RWPE1 (cell line): ENCODE data around the gene ZBTB48.
"Not testable (repeated sequence)": the region's sequence is repeated elsewhere in the genome, so short reads cannot be mapped to it uniquely, and the experiment has no call there.

Experiments used
- CTCF ChIA-PET: fragments of 350-600 bp; sonication (Branson Sonifier 250); formaldehyde crosslinking; extraction: SDS; loops from one replicate; lab custom pipeline; 2021; lab: Yijun Ruan, JAX
- POLR2A ChIA-PET: fragments of 400-600 bp; formaldehyde crosslinking; extraction: SDS; loops from one replicate; lab custom pipeline; 2020; ENCODE audit warnings: antibody characterized with exemption; ENCODE audit not compliant: low non-redundant PET; lab: Yijun Ruan, JAX
- DNase-seq: peaks from one replicate; pipeline ENCODE4 v3.0.0; 2012; ENCODE audit warnings: low spot score
- H3K27ac ChIP-seq: fragments of 450-650 bp; 2 replicates; pipeline ENCODE4 v1.5.1; 2017
- CTCF ChIP-seq: fragments of 450-650 bp; conservative IDR thresholded peaks from 2 replicates; pipeline ENCODE4 v1.5.1; 2017; ENCODE audit warnings: low read depth, mild to moderate bottlenecking

Gene ZBTB48

DNA sequence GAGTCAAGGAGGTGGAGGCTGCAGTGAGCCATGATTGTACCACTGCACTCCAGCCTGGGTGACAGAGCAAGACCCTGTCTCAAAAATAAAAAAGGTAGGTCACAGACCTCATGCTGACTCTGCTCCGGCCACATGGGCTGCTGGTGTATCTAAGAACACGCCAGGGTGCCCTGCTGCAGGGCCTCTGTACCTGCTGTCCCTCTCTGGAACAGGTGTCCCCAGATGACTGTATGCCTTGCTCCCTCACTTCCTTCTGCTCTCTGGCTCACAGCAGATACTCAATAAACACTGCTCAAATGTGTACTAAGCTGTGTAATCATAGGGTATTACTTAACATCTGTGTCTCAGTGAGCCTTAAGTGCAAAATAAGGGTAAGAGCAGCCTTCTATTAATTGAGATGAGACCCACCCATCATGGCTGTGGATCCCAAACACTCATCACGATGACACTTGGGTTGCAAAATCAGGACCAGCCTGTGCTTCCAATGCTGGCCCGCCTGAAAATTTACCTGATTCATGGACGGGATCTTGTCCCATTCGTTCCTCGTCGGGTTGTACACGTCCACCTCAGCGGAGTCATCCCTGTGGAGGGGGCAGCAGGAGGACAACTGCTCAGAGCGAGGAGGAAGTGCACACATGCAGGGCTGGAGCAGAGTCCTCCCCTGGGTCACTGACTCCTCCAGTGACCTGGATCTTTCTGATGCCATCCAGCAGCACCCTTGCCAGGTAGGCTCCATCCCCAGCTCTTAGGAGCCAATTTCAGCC is 15.4 kb downstream of the ZBTB48 start:
- POLR2A ChIA-PET, result no interaction called here
- no peak for DNase-seq
- TF ChIP-seq CTCF, result no peak
- CTCF ChIA-PET, result no interaction called here
- H3K27ac ChIP-seq, result peak overlapping the region; percentile 61

- ChIA-PET CTCF (interaction anchor here (1.1 kb wide), 1 partner anchor 43 kb away, joined by 4 read pairs; no protein-coding TSS in a partner anchor), POLR2A (no interaction called here)
- H3K27ac ChIP-seq, result peak overlapping the region; percentile 98
- DNase-seq, result no peak
- TF ChIP-seq CTCF, result no peak
These were observed 16.6 kb downstream of the ZBTB48 start for GRCh38 chr1:6596351-6596750.

- no peak for DNase-seq
- CTCF ChIA-PET, result interaction anchor here (0.8 to 1.1 kb wide), 2 partner anchors 43 to 44 kb away, joined by 3 to 4 read pairs; partner anchors contain the start of gene NOL9
These were observed 17.3 kb downstream of the ZBTB48 start for GRCh38 chr1:6596886-6597776.

GRCh38 chr1:6597777-6598131 is 18.0 kb downstream of the ZBTB48 start:
- TF ChIP-seq CTCF, result no peak
- POLR2A ChIA-PET, result no interaction called here
- CTCF ChIA-PET, result interaction anchor here (0.6 to 1.1 kb wide), 2 partner anchors 40 to 44 kb away, joined by 4 read pairs; no protein-coding TSS in a partner anchor
- peak overlapping the region; percentile 98 for H3K27ac ChIP-seq
- DNase-seq, result no peak

More at GRCh38 chr1:6596886-6597776, 17.3 kb downstream of the ZBTB48 start:
- POLR2A ChIA-PET, result no interaction called here
- no peak for TF ChIP-seq CTCF
- peak overlapping the region; percentile 98 for H3K27ac ChIP-seq

GRCh38 chr1:6599141-6599975 is 19.6 kb downstream of the ZBTB48 start:
- CTCF ChIA-PET, result interaction anchor here (0.6 to 2.0 kb wide), 5 partner anchors 10 to 45 kb away, joined by 3 to 7 read pairs (median 4); partner anchors contain the start of gene NOL9
- H3K27ac ChIP-seq, result peak overlapping the region; percentile 98
- DNase-seq, result peak; percentile 80
- POLR2A ChIA-PET, result interaction anchor here (0.5 to 2.1 kb wide), 4 partner anchors 8 to 20 kb away, joined by 3 to 8 read pairs (median 4); no protein-coding TSS in a partner anchor
- TF ChIP-seq CTCF, result no peak

GRCh38 chr1:6599991-6600390 is 20.2 kb downstream of the ZBTB48 start:
- POLR2A ChIA-PET, result interaction anchor here (0.5 to 2.1 kb wide), 3 partner anchors 8 to 20 kb away, joined by 3 to 8 read pairs (median 6); no protein-coding TSS in a partner anchor
- DNase-seq, result not testable (repeated sequence)
- CTCF ChIA-PET, result interaction anchor here (0.6 to 2.0 kb wide), 5 partner anchors 9 to 46 kb away, joined by 3 to 7 read pairs (median 4); partner anchors contain the start of gene NOL9
- peak overlapping the region; percentile 98 for H3K27ac ChIP-seq
